Esophagus muscularis mucosa (tissue), 4 donors: ENCODE measurements around the gene UBE2J2. TPM values are rescaled to one million over a fixed set of nuclear protein-coding genes. Genes with fewer than 3 reads are reported as not detected.

Source experiments
- DNase-seq: peaks from one replicate; pipeline ENCODE4 v3.0.0-alpha.2; 2017; ENCODE audit errors: extremely low spot score
- H3K27ac ChIP-seq, 4 donors: fragments of 200-600 bp; sonication (generic); replicated peaks in 1 of 4; 1 replicate in 3 of 4; 2 replicates in 1 of 4; pipeline ENCODE4 v1.5.1; 2016 to 2019; ENCODE audit warnings: mild to moderate bottlenecking in 1 of 4
- H3K27me3 ChIP-seq, 4 donors: fragments of 200-600 bp; sonication (generic); one replicate each; pipeline versions ENCODE4 v1.5.1 to v1.6.0; 2016 to 2019
- H3K36me3 ChIP-seq, 4 donors: fragments of 200-600 bp; sonication (generic); one replicate each; pipeline ENCODE4 v1.5.1; 2016 to 2019
- H3K4me1 ChIP-seq, 4 donors: fragments of 200-600 bp; sonication (generic); one replicate each; pipeline ENCODE4 v1.5.1; 2016 to 2019
- H3K4me3 ChIP-seq, 4 donors: fragments of 200-600 bp; sonication (generic); 1 replicate in 2 of 4; 2 replicates in 2 of 4; pipeline ENCODE4 v1.5.1; 2016 to 2019; ENCODE audit warnings: mild to moderate bottlenecking in 4 of 4, moderate library complexity in 1 of 4
- H3K9me3 ChIP-seq, 4 donors: fragments of 200-600 bp; sonication (generic); 1 replicate in 3 of 4; 2 replicates in 1 of 4; pipeline ENCODE4 v1.5.1; 2016 to 2019
- EP300 ChIP-seq: sonication (generic); formaldehyde crosslinking; IDR thresholded peaks from one replicate; pipeline ENCODE4 v1.6.1; 2017; ENCODE audit warnings: antibody characterized with exemption
- POLR2A ChIP-seq: fragments of 450-650 bp; IDR thresholded peaks from one replicate; pipeline ENCODE4 v1.6.1; 2017; ENCODE audit warnings: antibody characterized with exemption, moderate library complexity, mild to moderate bottlenecking, low read depth
- POLR2AphosphoS5 ChIP-seq, 2 donors: sonication (generic); formaldehyde crosslinking; IDR thresholded peaks; one replicate each; pipeline ENCODE4 v1.6.1; 2017; ENCODE audit warnings: antibody characterized with exemption in 2 of 2
- WGBS: methylation state at CpG from one replicate; pipeline ENCODE4 v1.1.5; 2018; 5-methylcytosine and 5-hydroxymethylcytosine counted together
- intact Hi-C: fragments of 100-400 bp; cut with DNase I; formaldehyde crosslinking; loops from one replicate; pipeline ENCODE4 v1.15.1; 2023
- total RNA-seq, 4 donors: library from RNA; depleted of rRNA; stranded (reverse); fragments of >200 nt; gene quantifications; one replicate each; pipeline versions ENCODE4 v1.1.0 to v1.2.1, GENCODE V29; 2016
- TF ChIP-seq, protein P1 (sequence below), 3 experiments: fragments of 200-600 bp in 2 of 3; fragments of 450-650 bp in 1 of 3; sonication (generic) in 2 of 3; IDR thresholded peaks; one replicate each; pipeline ENCODE4 v1.5.1; 2017 to 2019; ENCODE audit warnings: antibody characterized with exemption in 3 of 3, mild to moderate bottlenecking in 2 of 3, moderate library complexity in 1 of 3

Gene UBE2J2
- total RNA-seq, 4 donors from 2014 or later, result 34.9 to 61.4 (median 49.5) TPM

DNA sequence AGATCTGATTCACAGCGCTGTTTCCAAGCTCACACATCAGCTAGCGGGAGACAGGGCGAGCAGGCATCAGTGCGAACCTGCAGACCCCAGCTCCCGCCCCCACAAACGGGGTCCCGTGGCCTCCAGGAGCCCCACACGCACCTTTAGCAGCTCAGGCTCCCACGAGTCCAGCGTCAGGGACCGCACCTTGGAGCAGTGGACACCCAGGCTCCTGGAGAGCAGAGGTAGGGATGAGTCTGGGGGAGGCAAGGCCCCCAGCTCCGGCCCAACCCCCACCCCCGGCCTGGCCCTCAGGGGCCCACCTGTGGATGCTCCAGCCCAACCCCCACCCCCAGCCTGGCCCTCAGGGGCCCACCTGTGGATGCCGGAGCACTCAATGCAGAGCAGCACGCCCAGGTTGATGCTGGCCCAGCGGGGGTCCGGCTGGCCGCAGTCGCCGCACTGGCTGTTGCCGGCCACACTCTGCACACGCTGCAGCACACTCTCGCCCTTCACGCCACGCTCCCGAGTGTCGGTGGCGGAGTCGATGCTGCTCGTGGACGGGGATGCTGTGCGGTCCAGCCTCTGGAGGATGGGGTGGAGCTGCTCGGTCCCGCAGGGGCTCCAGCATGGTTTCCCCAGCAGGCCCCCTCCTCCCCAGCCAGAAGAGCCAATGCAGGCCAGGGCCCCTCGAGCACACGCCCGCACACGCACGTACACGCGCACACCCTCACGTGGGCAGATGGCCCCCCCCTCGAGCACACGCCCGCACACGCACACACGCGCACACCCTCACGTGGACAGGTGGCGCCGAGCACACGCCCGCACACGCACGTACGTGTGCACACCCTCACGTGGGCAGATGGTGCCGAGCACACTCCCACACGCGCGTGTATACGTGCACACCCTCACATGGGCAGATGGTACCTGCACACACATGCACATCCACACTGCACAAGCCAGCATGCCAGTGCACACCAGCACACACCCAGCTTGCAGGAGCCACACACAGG, 22.7 kb upstream of the UBE2J2 start:
- 91% methylated on average over 35 of the region's 62 CpGs for WGBS
- H3K27ac ChIP-seq, result no peak overlapping the region
- H3K36me3 ChIP-seq, result peaks cover 4 to 70% (median 56%) of the 10 kb centered on the region in 4 donors
- TF ChIP-seq POLR2A (no peak), EP300 (no peak), POLR2AphosphoS5 (IDR thresholded peaks at IDR 0.05) (no peak)
- TF ChIP-seq, protein P1, sequence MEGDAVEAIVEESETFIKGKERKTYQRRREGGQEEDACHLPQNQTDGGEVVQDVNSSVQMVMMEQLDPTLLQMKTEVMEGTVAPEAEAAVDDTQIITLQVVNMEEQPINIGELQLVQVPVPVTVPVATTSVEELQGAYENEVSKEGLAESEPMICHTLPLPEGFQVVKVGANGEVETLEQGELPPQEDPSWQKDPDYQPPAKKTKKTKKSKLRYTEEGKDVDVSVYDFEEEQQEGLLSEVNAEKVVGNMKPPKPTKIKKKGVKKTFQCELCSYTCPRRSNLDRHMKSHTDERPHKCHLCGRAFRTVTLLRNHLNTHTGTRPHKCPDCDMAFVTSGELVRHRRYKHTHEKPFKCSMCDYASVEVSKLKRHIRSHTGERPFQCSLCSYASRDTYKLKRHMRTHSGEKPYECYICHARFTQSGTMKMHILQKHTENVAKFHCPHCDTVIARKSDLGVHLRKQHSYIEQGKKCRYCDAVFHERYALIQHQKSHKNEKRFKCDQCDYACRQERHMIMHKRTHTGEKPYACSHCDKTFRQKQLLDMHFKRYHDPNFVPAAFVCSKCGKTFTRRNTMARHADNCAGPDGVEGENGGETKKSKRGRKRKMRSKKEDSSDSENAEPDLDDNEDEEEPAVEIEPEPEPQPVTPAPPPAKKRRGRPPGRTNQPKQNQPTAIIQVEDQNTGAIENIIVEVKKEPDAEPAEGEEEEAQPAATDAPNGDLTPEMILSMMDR (IDR thresholded peaks at IDR 0.05), result no peak
- no peaks in the 10 kb centered on the region for H3K9me3 ChIP-seq
- no peak for DNase-seq
- peaks cover 0 to 17% (median 8%) of the 10 kb centered on the region in 4 donors for H3K4me1 ChIP-seq
- no peak overlapping the region for H3K4me3 ChIP-seq
- intact Hi-C loops, result no loop called here
- no peaks in the 10 kb centered on the region for H3K27me3 ChIP-seq

DNA sequence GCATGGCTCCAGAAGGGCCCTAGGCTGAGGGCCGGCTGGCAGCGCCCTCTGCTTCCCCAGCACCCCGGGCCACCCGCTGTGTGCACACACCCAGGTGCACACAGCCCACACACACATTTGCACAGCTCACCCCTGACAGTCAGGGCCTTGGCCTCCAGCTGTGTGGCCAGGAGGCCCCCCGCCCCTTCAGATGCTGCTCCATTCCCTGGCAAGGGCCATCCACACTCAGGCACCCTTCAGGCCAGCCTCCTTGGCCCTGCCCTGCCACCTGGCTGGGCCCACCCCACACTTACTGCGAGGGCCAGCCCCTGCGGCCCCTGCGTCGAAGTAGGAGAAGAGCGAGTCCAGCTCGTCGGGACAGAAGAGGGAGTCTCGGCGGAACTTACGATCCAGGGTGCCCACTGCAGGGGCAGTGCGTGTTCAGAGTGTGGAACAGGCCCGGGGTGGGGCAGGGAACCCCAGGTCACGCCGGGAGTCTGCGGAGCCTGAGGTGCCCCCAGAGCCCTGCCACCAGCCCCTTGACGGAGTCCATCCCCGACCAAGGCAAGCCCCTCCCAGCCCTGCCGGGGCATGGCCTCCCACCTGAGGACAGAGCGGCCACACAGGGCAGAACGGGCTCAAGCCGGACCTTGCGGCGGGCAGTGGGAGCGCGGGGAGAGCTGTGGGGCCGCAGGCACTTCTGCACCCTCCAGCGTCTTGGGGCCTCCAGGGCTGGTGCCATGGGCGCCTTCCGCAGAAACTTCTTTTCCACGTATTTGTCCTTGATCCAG, 21.7 kb upstream of the UBE2J2 start:
- peaks cover 0 to 27% (median 14%) of the 10 kb centered on the region in 4 donors for H3K4me1 ChIP-seq
- H3K4me3 ChIP-seq, result no peak overlapping the region
- TF ChIP-seq, protein P1 (IDR thresholded peaks at IDR 0.05), result no peak
- no peak for TF ChIP-seq POLR2A
- TF ChIP-seq POLR2AphosphoS5 (IDR thresholded peaks at IDR 0.05), result no peak
- TF ChIP-seq EP300, result no peak
- peaks cover 4 to 70% (median 54%) of the 10 kb centered on the region in 4 donors for H3K36me3 ChIP-seq
- H3K27me3 ChIP-seq, result no peaks in the 10 kb centered on the region
- intact Hi-C loops, result no loop called here
- no peak for DNase-seq
- H3K9me3 ChIP-seq, result no peaks in the 10 kb centered on the region
- H3K27ac ChIP-seq, result no peak overlapping the region
- WGBS, result 95% methylated on average over 33 of the region's 35 CpGs

DNA sequence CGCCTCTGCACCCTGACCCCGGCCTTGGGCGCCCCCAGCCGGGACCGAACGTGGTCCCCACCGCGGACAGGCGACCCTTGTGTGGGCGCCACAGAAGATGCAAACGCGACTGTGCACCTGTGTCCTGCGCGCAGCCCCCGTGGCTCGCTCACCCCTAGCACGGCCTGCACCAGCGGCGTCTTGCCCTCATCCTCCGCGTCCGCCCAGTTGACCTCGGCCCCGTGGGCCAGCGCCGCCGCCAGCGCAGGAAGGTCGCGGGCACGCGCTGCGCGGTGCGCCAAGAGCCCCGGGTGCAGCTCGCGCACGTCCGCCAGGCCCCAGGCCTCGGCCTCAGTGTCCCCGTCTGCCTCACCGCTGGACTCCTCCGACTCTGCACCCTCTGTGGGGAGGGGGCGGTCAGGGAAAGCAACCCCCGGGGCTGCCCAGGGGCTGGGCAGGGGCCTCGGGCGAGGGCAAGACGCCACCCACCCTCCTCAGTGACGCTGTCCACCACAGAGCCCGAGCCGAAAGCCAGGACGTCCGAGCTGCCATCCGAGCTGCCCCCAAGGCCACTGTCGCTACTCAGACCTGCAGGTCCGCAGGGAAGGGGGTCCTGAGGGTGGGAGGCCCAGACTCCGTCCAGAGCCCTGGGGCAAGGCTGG, 20.7 kb upstream of the UBE2J2 start:
- H3K4me3 ChIP-seq, result no peak overlapping the region
- no peaks in the 10 kb centered on the region for H3K9me3 ChIP-seq
- 83% methylated on average over 16 of the region's 58 CpGs for WGBS
- H3K36me3 ChIP-seq, result peaks cover 4 to 62% (median 49%) of the 10 kb centered on the region in 4 donors
- H3K4me1 ChIP-seq, result peaks cover 0 to 28% (median 14%) of the 10 kb centered on the region in 4 donors
- H3K27me3 ChIP-seq, result no peaks in the 10 kb centered on the region
- H3K27ac ChIP-seq, result no peak overlapping the region
- intact Hi-C loops, result loop anchor here (5.0 kb wide), 1 partner anchor 262 kb away; no protein-coding TSS in a partner anchor
- no peak for DNase-seq
- TF ChIP-seq POLR2AphosphoS5 (IDR thresholded peaks at IDR 0.05) (no peak), POLR2A (no peak)
- TF ChIP-seq, protein P1 (IDR thresholded peaks at IDR 0.05), result no peak

DNA sequence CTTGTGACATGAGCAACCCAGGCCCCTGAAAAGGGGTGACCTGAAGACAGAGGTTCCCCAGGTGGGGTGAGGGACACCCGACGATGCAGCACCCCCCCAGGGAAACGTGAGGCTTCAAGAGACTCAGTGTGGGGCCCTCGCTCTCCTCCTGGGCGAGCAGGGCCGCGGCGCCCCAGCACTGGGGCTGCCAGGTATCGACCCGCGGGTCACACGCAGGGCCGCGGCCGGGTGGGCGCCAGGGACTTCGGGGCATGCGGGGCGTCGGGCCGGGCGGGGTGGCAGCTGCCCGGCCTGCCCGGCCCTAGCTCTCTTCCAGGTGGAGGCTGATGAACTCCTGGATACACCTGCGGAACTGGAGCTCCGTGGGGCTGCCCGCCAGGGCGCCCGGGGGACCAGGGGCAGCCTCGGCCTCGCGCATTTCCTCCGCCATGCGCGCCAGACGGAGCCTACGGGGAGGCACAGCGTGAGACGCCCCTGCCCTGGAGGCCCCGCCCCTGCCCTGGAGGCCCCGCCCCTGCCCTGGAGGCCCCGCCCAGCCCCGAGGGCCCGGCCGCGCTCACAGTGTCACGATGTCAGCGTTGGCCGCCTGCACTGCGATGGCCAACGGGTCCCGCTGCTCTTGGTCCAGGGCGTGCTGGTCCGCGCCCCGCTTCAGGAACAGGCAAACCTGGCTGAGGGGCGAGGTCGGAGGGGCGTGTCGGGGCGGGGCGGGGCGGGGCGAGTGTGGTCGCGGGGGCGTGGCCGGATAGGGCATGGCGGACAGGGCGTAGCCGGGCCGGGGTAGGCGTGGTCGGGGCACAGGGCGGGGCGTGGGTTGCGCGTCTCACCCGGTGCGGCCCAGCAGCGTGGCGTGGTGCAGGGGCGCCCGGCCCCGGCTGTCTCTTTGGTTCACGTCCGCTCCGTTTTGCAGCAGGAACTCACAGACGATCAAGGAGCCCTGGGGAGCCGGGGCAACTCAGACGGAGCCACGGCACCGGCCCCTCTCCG, 19.9 kb upstream of the UBE2J2 start:
- Histone ChIP-seq H3K36me3 (peaks cover 4 to 54% (median 46%) of the 10 kb centered on the region in 4 donors), H3K9me3 (no peaks in the 10 kb centered on the region), H3K27ac (no peak overlapping the region), H3K4me1 (peaks cover 0 to 20% (median 14%) of the 10 kb centered on the region in 4 donors), H3K4me3 (no peak overlapping the region), H3K27me3 (no peaks in the 10 kb centered on the region)
- TF ChIP-seq POLR2A (no peak), EP300 (no peak), POLR2AphosphoS5 (IDR thresholded peaks at IDR 0.05) (no peak)
- TF ChIP-seq, protein P1 (IDR thresholded peaks at IDR 0.05), result no peak
- WGBS, result 67% methylated on average over 37 of the region's 94 CpGs
- DNase-seq, result no peak
- intact Hi-C loops, result loop anchor here (5.0 kb wide), 1 partner anchor 261 kb away; no protein-coding TSS in a partner anchor
